ENCODE results near the gene CCDC91.

Gene CCDC91

DNA sequence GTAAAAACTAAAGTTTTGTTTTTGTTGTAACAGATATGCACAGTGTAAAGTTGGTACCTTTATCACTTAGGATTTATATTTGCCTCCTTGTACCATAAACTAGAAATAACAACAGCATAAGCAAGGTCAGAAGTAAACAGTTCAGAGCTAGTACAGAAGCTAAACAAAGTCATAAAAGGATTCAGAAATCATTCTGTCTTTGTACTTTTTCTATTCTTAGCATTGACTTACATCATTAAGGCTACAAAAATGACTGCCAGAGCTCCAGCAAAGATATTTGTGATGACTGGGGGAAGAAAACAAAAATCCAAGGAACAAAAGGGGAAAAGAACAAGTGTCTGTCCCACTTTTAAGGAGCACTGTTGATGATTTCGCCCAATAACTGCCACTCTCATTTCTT, 347.2 kb downstream of the CCDC91 start:
- no peak overlapping the region for H3K27ac ChIP-seq (ENCODE audit: low read depth, low read length)
- H3K14ac ChIP-seq (ENCODE audit: low read length) = no peak overlapping the region
- no peak overlapping the region for H3K23ac ChIP-seq (ENCODE audit: low read length)
- no peak overlapping the region for H3K4ac ChIP-seq (ENCODE audit: low read depth, low read length)
- no peak overlapping the region for H3K4me2 ChIP-seq (ENCODE audit: low read length)
- no peaks in the 10 kb centered on the region for H3K9me3 ChIP-seq (ENCODE audit: insufficient read depth, low read depth, low read length)
- no peak for DNase-seq
- H2BK5ac ChIP-seq (ENCODE audit: low read depth, low read length, poor library complexity) = no peak overlapping the region
- no peak overlapping the region for H3K4me3 ChIP-seq (ENCODE audit: low read depth, low read length)
- no peak overlapping the region for H4K8ac ChIP-seq (ENCODE audit: low read depth, low read length)
- no peak overlapping the region for H2BK12ac ChIP-seq (ENCODE audit: low read length)
- H3K4me1 ChIP-seq (ENCODE audit: control insufficient read depth in 1 of 2, insufficient read depth in 2 of 2, low read length in 2 of 2) = no peaks in the 10 kb centered on the region
- H2BK120ac ChIP-seq (ENCODE audit: insufficient read depth, low read length, poor library complexity) = no peak overlapping the region
- H2AFZ ChIP-seq (ENCODE audit: insufficient read depth, low read length, poor library complexity) = no peak overlapping the region
- H2AK5ac ChIP-seq (ENCODE audit: low read length) = no peak overlapping the region
- no peaks in the 10 kb centered on the region for H3K36me3 ChIP-seq (ENCODE audit: control insufficient read depth in 1 of 2, insufficient read depth in 2 of 2, low read length in 2 of 2)
- no peaks in the 10 kb centered on the region for H3K79me2 ChIP-seq (ENCODE audit: control insufficient read depth, insufficient read depth, low read length, poor library complexity)
- no peak overlapping the region for H4K91ac ChIP-seq (ENCODE audit: low read depth, low read length)
- no peak overlapping the region for H4K12ac ChIP-seq (ENCODE audit: low read depth, low read length)
- WGBS (ENCODE audit: extremely low coverage, insufficient coverage, insufficient read length) = no CpG with 5 or more reads among the region's 1 CpG
- no peaks in the 10 kb centered on the region for H3K79me1 ChIP-seq (ENCODE audit: low read length)
- no peak overlapping the region for H3K9ac ChIP-seq (ENCODE audit: low read length)
- no peak overlapping the region for H3K18ac ChIP-seq (ENCODE audit: low read length)
- no peaks in the 10 kb centered on the region for H3K27me3 ChIP-seq (ENCODE audit: insufficient read depth, low read length)

DNA sequence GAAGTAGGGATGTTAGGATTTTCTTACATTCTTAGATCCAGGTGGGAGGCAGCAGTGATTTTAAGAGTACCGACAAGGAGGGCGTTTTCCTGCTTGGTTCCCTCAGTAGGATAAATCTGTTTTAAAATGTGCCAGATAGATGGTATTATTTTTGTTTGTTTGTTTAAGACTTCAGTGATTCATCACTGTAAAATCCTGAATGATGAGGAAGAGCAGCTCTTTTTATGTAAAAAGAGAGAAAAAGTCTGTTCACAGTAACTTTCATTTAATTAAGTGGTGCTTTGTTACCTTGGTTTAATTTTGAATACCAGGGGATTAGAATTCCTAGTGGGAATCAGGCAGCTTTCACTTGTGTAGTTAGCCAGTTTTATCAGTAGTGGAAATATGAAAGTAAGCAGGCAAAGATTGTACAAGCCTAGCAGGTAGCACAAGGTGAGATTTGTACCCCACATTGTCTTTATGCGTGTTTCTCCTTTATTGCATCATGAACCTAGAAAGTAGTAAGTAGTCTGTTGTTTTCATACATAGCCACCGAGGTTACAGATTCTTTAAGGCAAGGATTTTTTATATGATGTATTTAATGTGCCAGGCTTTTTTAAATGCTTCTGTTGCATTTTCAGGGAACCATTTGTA, 349.6 kb downstream of the CCDC91 start:
- H2BK12ac ChIP-seq (ENCODE audit: low read length) = no peak overlapping the region
- H3K9ac ChIP-seq (ENCODE audit: low read length) = no peak overlapping the region
- no peaks in the 10 kb centered on the region for H3K36me3 ChIP-seq (ENCODE audit: control insufficient read depth in 1 of 2, insufficient read depth in 2 of 2, low read length in 2 of 2)
- no peak overlapping the region for H3K14ac ChIP-seq (ENCODE audit: low read length)
- H3K79me2 ChIP-seq (ENCODE audit: control insufficient read depth, insufficient read depth, low read length, poor library complexity) = no peaks in the 10 kb centered on the region
- no peak overlapping the region for H2AFZ ChIP-seq (ENCODE audit: insufficient read depth, low read length, poor library complexity)
- H3K4me3 ChIP-seq (ENCODE audit: low read depth, low read length) = no peak overlapping the region
- H4K12ac ChIP-seq (ENCODE audit: low read depth, low read length) = no peak overlapping the region
- H4K8ac ChIP-seq (ENCODE audit: low read depth, low read length) = no peak overlapping the region
- no peak overlapping the region for H3K4ac ChIP-seq (ENCODE audit: low read depth, low read length)
- no peaks in the 10 kb centered on the region for H3K79me1 ChIP-seq (ENCODE audit: low read length)
- no peak overlapping the region for H2AK5ac ChIP-seq (ENCODE audit: low read length)
- DNase-seq = no peak
- H3K27me3 ChIP-seq (ENCODE audit: insufficient read depth, low read length) = no peaks in the 10 kb centered on the region
- no peaks in the 10 kb centered on the region for H3K4me1 ChIP-seq (ENCODE audit: control insufficient read depth in 1 of 2, insufficient read depth in 2 of 2, low read length in 2 of 2)
- no peak overlapping the region for H3K4me2 ChIP-seq (ENCODE audit: low read length)
- no peak overlapping the region for H2BK5ac ChIP-seq (ENCODE audit: low read depth, low read length, poor library complexity)
- H2BK120ac ChIP-seq (ENCODE audit: insufficient read depth, low read length, poor library complexity) = no peak overlapping the region
- no peak overlapping the region for H3K23ac ChIP-seq (ENCODE audit: low read length)
- H3K27ac ChIP-seq (ENCODE audit: low read depth, low read length) = no peak overlapping the region
- H3K18ac ChIP-seq (ENCODE audit: low read length) = no peak overlapping the region
- H3K9me3 ChIP-seq (ENCODE audit: insufficient read depth, low read depth, low read length) = no peaks in the 10 kb centered on the region
- WGBS (ENCODE audit: extremely low coverage, insufficient coverage, insufficient read length) = no CpG with 5 or more reads among the region's 4 CpGs
- H4K91ac ChIP-seq (ENCODE audit: low read depth, low read length) = no peak overlapping the region

DNA sequence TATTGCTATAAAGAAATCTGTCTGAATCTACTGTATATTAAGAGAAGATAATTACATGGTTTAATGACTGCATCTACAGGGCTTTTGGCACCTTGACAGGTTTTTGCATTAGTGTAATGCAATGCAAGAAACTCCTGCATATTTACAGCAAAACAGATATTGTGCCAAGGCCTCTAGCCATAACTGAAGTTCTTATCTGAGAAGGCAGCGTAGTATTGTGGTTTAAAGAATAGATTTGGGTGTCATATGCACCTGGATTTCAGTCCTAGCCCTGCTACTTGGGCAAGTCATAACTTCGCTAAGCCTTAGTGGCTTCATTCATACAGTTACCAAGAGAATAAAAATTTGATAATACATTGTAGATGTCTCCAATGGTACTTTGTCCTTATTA, 350.1 kb downstream of the CCDC91 start:
- H3K27me3 ChIP-seq (ENCODE audit: insufficient read depth, low read length) = no peaks in the 10 kb centered on the region
- H3K9ac ChIP-seq (ENCODE audit: low read length) = no peak overlapping the region
- H3K14ac ChIP-seq (ENCODE audit: low read length) = no peak overlapping the region
- no peak overlapping the region for H2AK5ac ChIP-seq (ENCODE audit: low read length)
- H3K4ac ChIP-seq (ENCODE audit: low read depth, low read length) = no peak overlapping the region
- no peak overlapping the region for H2AFZ ChIP-seq (ENCODE audit: insufficient read depth, low read length, poor library complexity)
- WGBS (ENCODE audit: extremely low coverage, insufficient coverage, insufficient read length) = no CpG with 5 or more reads among the region's 2 CpGs
- no peak overlapping the region for H3K18ac ChIP-seq (ENCODE audit: low read length)
- no peak overlapping the region for H4K12ac ChIP-seq (ENCODE audit: low read depth, low read length)
- no peak overlapping the region for H3K4me2 ChIP-seq (ENCODE audit: low read length)
- H3K79me2 ChIP-seq (ENCODE audit: control insufficient read depth, insufficient read depth, low read length, poor library complexity) = no peaks in the 10 kb centered on the region
- no peak overlapping the region for H2BK12ac ChIP-seq (ENCODE audit: low read length)
- H4K91ac ChIP-seq (ENCODE audit: low read depth, low read length) = no peak overlapping the region
- no peaks in the 10 kb centered on the region for H3K36me3 ChIP-seq (ENCODE audit: control insufficient read depth in 1 of 2, insufficient read depth in 2 of 2, low read length in 2 of 2)
- H3K9me3 ChIP-seq (ENCODE audit: insufficient read depth, low read depth, low read length) = no peaks in the 10 kb centered on the region
- H3K23ac ChIP-seq (ENCODE audit: low read length) = no peak overlapping the region
- no peak for DNase-seq
- no peak overlapping the region for H3K27ac ChIP-seq (ENCODE audit: low read depth, low read length)
- no peak overlapping the region for H2BK120ac ChIP-seq (ENCODE audit: insufficient read depth, low read length, poor library complexity)
- no peak overlapping the region for H2BK5ac ChIP-seq (ENCODE audit: low read depth, low read length, poor library complexity)
- no peak overlapping the region for H3K4me3 ChIP-seq (ENCODE audit: low read depth, low read length)
- H3K79me1 ChIP-seq (ENCODE audit: low read length) = no peaks in the 10 kb centered on the region
- H4K8ac ChIP-seq (ENCODE audit: low read depth, low read length) = no peak overlapping the region
- no peaks in the 10 kb centered on the region for H3K4me1 ChIP-seq (ENCODE audit: control insufficient read depth in 1 of 2, insufficient read depth in 2 of 2, low read length in 2 of 2)

DNA sequence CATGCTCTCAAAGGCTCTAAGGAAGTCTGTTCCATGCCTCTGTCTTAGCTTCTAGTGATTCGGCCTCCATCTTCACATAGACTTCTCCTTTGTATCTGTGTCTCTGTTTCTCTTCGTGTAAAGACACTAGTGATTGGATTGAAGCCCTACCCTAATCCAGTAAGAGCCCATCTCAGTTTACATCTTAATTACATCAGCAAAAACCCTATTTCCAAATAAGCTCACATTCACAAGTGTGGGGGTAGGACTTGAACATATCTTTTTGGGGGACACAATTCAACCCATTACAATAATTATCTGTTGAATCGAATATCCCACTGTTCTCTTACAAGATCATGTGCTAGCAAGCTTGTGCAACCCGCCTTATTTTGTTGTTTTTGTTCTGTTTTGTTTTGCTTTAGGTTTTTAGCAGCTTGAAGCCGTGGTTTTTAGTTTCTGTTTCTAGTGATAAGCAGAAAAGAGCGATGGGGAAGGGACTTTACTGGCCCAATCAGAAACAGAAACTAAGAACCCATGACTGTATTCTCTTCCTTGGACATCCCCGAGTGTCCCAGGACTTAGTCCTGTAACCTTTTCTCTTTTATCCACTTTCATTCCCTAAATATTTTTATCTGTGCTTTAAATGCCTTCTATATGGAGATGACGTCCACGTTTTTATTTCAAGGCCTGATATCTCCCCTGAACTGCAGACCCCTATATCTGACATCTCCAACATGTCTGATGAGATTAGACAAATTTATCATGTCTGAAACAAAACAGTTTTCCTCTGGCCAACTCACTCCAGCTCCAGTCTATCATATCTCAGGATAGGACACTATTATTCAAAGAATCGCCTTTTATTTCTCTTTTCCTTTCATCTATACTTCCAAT, 353.0 kb downstream of the CCDC91 start:
- Histone ChIP-seq H3K18ac (ENCODE audit: low read length) (no peak overlapping the region), H3K36me3 (ENCODE audit: control insufficient read depth in 1 of 2, insufficient read depth in 2 of 2, low read length in 2 of 2) (no peaks in the 10 kb centered on the region), H2AK5ac (ENCODE audit: low read length) (no peak overlapping the region), H3K9ac (ENCODE audit: low read length) (no peak overlapping the region), H3K23ac (ENCODE audit: low read length) (no peak overlapping the region), H3K4me2 (ENCODE audit: low read length) (no peak overlapping the region), H2BK5ac (ENCODE audit: low read depth, low read length, poor library complexity) (no peak overlapping the region), H3K4ac (ENCODE audit: low read depth, low read length) (no peak overlapping the region), H2BK12ac (ENCODE audit: low read length) (no peak overlapping the region), H3K9me3 (ENCODE audit: insufficient read depth, low read depth, low read length) (no peaks in the 10 kb centered on the region), H3K4me1 (ENCODE audit: control insufficient read depth in 1 of 2, insufficient read depth in 2 of 2, low read length in 2 of 2) (no peaks in the 10 kb centered on the region), H3K79me1 (ENCODE audit: low read length) (no peaks in the 10 kb centered on the region), H2BK120ac (ENCODE audit: insufficient read depth, low read length, poor library complexity) (no peak overlapping the region), H4K12ac (ENCODE audit: low read depth, low read length) (no peak overlapping the region), H3K27ac (ENCODE audit: low read depth, low read length) (no peak overlapping the region), H4K8ac (ENCODE audit: low read depth, low read length) (no peak overlapping the region), H3K14ac (ENCODE audit: low read length) (no peak overlapping the region), H4K91ac (ENCODE audit: low read depth, low read length) (no peak overlapping the region), H2AFZ (ENCODE audit: insufficient read depth, low read length, poor library complexity) (no peak overlapping the region), H3K27me3 (ENCODE audit: insufficient read depth, low read length) (no peaks in the 10 kb centered on the region), H3K79me2 (ENCODE audit: control insufficient read depth, insufficient read depth, low read length, poor library complexity) (no peaks in the 10 kb centered on the region), H3K4me3 (ENCODE audit: low read depth, low read length) (no peak overlapping the region)
- peak in 1 of 2 donors; percentile 7 for DNase-seq
- WGBS (ENCODE audit: extremely low coverage, insufficient coverage, insufficient read length) = no CpG with 5 or more reads among the region's 10 CpGs

Data from trophoblast cell (in vitro differentiated cells and primary cell).